ENCODE data around the gene DSP.

Gene DSP

GRCh38 chr6:7604003-7604402 is 62.5 kb downstream of the DSP start:
- no peak for DNase-seq (ENCODE audit: low spot score)

GRCh38 chr6:7604506-7604905 is 63.0 kb downstream of the DSP start:
- DNase-seq (ENCODE audit: low spot score): no peak

- DNase-seq (ENCODE audit: low spot score): peak; percentile 41
These were observed 74.3 kb downstream of the DSP start for GRCh38 chr6:7615611-7616383.

- peak; percentile 15 for DNase-seq (ENCODE audit: low spot score)
These were observed 76.6 kb downstream of the DSP start for GRCh38 chr6:7617801-7618764.

DNA sequence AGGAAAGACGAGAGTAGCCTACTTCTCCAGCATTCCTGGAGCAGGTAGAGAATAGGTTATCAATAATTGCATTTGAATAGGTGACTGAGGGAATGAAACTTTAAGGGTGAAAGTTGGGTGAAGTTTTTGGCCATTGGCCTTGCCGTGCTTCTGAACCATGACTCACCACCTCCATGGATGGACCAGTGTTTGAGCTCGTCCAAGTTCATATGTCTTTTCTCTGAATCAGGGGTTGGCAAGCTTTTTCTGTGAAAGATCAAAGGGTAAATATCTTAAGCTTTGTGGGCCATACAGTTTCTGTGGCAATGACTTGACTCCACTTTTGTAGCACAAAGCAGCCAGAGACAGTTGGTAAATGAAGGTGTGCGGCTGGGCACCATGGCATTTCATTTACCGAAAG is 80.3 kb downstream of the DSP start:
- DNase-seq (ENCODE audit: low spot score): no peak

DNA sequence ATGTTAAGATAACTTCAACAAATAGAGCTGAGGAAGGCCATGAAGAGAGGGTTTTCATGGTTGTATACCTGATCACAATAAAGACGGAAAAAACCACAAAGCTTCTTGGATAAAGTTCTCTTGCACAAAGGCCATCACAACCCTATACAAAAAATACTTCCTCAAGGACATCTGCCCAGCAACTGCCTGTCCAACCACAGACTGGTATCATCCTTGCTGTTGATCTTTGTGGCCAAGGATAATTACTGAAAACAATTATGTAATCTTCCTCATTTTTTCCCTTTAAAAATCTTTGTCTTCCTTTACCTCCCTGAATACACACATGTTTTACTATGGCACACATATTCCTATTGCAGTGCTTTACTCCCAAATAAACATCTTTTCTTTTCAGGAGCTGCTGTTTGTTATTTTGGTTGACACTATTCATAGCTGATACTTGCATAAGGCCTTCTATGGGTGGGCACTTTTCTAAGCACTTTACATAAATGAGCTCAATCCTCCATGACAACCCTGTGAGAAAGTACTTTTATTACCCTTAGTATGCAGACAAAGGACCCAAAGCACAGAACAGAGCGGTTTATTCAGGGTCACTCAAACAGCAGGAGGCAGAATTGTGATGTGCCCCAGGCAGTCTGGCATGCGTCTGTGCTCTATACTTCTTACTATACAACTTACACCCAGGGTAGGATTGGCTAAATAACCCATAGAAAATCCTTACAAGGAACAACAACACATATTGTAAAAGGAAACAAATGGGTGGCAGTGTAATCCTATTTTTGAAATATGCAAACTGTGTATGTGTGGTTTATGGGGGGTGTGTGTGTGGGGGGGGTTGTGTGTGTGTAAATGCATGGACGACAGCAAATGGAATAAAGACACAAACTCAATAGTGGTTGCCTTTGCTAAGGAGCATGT is 83.6 kb downstream of the DSP start:
- DNase-seq (ENCODE audit: low spot score): no peak

DNA sequence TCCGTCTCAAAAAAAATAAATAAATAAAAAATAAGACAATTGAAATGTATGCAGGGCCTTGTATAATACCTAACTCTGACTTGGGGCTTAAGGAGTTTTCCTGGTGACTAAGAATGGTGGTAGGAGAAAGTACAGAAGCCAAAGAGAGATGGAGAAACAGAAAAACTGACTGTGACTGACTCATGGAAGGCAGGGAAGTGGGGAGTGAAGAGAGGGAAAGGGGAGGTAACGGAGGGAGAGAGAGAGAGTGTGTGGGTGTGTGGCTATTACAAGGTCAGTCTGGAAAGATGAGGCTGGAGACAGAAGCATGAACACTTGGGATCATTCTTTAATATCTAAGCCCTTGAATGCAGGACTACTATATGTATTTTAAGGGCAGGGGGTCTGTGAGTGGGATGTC is 87.0 kb downstream of the DSP start:
- DNase-seq (ENCODE audit: low spot score): no peak

DNA sequence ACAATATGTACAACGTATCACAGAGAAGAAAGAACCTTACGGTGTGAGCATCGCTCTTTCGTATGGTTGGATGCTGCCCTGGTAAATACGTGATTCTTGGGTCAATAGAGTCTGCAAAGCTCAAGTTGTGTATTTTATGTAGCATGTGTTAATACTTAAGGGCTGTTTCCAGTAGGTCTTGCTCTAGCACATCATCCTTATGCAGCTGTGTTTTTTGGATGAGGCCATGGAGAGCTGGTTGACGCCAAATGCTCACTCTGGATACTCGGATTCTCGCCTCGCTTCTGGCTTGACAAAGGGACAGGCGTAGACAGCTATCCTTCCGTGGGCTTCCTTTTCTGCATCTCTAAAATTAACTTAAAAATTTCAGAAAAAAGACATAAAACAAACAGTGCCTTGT is 87.4 kb downstream of the DSP start:
- no peak for DNase-seq (ENCODE audit: low spot score)

DNA sequence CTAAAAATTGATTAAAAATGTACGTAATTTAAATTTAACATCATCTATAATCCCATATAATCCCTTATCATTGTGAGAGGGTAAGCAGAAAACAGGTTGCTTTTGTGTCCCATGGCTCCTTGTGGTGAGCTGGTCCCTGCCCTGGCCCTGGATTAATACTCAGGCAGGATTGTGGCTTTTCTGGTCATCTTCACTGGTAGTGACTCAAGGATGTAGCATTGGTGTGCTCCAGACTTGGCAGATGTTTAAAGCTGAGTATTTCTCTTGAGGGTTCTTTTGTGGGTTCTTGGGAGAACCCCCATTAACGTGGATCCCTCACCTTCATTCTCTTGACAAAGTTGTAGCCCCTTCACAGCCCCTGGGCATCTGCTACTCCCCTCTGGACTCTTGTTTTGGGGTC is 87.8 kb downstream of the DSP start:
- DNase-seq (ENCODE audit: low spot score): no peak

DNA sequence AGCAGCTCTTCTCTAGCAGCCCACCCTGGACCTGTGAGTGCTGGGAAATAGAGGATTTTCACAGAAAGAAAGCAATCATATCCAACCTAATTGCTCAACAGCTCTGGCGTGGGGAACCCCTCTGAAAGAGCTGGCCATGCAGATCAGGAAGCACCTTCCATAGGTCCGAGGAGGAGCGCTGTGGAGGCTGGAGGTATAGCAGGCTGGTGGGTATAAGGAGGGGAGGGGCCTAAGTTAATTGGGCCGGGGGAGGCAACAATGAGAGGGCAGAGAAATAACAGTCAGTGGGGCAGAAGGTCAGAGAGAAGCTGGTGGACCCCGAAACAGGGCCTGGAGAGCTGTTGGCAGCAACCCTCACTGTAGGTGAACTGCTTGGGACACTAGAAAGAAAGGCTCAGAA is 89.3 kb downstream of the DSP start:
- DNase-seq (ENCODE audit: low spot score): no peak

DNA sequence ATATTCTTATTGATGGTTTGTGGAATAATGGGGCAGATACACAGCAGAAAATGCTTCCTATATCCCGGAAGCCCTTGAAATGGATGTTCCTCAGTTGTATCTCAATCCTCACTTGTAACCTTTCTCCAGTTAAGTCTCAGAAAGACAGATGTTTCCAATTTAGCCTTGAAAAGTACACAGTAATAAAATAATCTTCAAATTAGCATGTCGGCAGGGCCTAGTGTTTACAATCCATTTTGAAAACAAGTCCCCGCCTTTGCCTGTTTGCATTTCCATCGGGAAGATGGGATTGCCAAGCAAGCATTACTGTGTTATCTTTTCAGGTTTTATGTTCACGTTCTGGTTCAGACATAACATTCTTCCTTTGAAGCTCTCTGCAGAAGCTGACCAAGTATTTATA is 90.0 kb downstream of the DSP start:
- DNase-seq (ENCODE audit: low spot score): no peak

GRCh38 chr6:7632501-7633290 is 91.2 kb downstream of the DSP start:
- DNase-seq (ENCODE audit: low spot score): no peak

- DNase-seq (ENCODE audit: low spot score): no peak
These were observed 91.9 kb downstream of the DSP start for GRCh38 chr6:7633361-7633760.

- DNase-seq (ENCODE audit: low spot score): no peak
These were observed 94.7 kb downstream of the DSP start for GRCh38 chr6:7636151-7636550.

Data from AG08396 (cell line).